Ishikawa (cell line): Measurements from ENCODE around the gene ATXN7.

Experiments used
- CEBPB ChIP-seq: IDR thresholded peaks from 2 replicates; pipeline ENCODE4 v1.6.1; 2012
- NFIC ChIP-seq: IDR thresholded peaks from 2 replicates; pipeline ENCODE4 v1.6.1; 2012
- RAD21 ChIP-seq: IDR thresholded peaks from 2 replicates; pipeline ENCODE4 v1.6.1; 2012; ENCODE audit warnings: low read depth
- YY1 ChIP-seq: IDR thresholded peaks from 2 replicates; pipeline ENCODE4 v1.6.1; 2012; ENCODE audit warnings: low read depth
- TF ChIP-seq, protein P1 (sequence below): IDR thresholded peaks from 2 replicates; pipeline ENCODE4 v1.6.1; 2012; ENCODE audit warnings: low read depth, mild to moderate bottlenecking

DNA sequence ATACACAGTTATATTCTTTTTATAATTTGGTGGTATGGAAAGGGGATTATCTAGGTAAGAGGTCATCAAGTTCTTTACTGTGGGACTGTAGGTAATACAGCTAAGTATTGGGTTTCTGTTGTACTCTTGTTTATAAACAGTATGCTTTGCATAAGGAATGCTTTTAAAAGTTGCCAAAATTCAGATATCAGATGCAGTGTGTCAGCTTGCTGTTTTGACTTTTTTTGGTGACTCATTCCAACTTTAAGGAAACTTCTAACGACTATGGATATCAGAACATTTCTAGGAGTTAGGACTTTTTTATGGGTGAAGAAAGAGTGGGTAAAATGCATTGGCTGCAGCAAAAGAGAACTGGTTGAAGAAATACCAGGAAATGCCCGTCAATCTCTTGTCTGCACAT, 45.8 kb downstream of the ATXN7 start:
- TF ChIP-seq RAD21 (no peak), CEBPB (no peak), YY1 (no peak), NFIC (no peak)
- TF ChIP-seq, protein P1, sequence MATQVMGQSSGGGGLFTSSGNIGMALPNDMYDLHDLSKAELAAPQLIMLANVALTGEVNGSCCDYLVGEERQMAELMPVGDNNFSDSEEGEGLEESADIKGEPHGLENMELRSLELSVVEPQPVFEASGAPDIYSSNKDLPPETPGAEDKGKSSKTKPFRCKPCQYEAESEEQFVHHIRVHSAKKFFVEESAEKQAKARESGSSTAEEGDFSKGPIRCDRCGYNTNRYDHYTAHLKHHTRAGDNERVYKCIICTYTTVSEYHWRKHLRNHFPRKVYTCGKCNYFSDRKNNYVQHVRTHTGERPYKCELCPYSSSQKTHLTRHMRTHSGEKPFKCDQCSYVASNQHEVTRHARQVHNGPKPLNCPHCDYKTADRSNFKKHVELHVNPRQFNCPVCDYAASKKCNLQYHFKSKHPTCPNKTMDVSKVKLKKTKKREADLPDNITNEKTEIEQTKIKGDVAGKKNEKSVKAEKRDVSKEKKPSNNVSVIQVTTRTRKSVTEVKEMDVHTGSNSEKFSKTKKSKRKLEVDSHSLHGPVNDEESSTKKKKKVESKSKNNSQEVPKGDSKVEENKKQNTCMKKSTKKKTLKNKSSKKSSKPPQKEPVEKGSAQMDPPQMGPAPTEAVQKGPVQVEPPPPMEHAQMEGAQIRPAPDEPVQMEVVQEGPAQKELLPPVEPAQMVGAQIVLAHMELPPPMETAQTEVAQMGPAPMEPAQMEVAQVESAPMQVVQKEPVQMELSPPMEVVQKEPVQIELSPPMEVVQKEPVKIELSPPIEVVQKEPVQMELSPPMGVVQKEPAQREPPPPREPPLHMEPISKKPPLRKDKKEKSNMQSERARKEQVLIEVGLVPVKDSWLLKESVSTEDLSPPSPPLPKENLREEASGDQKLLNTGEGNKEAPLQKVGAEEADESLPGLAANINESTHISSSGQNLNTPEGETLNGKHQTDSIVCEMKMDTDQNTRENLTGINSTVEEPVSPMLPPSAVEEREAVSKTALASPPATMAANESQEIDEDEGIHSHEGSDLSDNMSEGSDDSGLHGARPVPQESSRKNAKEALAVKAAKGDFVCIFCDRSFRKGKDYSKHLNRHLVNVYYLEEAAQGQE, result no peak
